GM12892 (cell line): ENCODE results near the gene ARMC7.

Experiments used
- POLR2A ChIP-seq: IDR thresholded peaks from 2 replicates; pipeline ENCODE4 v1.6.1; 2011; ENCODE audit warnings: low read depth, low read length, control low read depth
- POLR2AphosphoS5 ChIP-seq: IDR thresholded peaks from 2 replicates; pipeline ENCODE4 v1.6.1; 2011; ENCODE audit warnings: low read depth, low read length, control low read depth
- TAF1 ChIP-seq: IDR thresholded peaks from 2 replicates; pipeline ENCODE4 v1.6.1; 2011; ENCODE audit warnings: low read depth, mild to moderate bottlenecking, control low read depth, low read length, borderline replicate concordance

GRCh38 chr17:75094871-75095399 lies 14.8 kb upstream of the ARMC7 start:
- TF ChIP-seq POLR2AphosphoS5 = no peak
- no peak for TF ChIP-seq POLR2A
- TF ChIP-seq TAF1 = no peak
